SK-N-MC (cell line): ENCODE data around the gene OSMR.

Experiments
- EZH2 ChIP-seq: fragments of 200-600 bp; sonication (generic); IDR thresholded peaks from one replicate; pipeline ENCODE4 v1.6.1; 2017; ENCODE audit warnings: antibody characterized with exemption
- POLR2AphosphoS5 ChIP-seq: IDR thresholded peaks from 2 replicates; pipeline ENCODE4 v1.6.1; 2012; ENCODE audit warnings: mild to moderate bottlenecking, low read depth, low read length, borderline replicate concordance

GRCh38 chr5:38923661-38924451, 78.0 kb downstream of the OSMR start:
- TF ChIP-seq EZH2: no peak
- TF ChIP-seq POLR2AphosphoS5: no peak
